ENCODE measurements around the gene RNF111.
"Not testable (repeated sequence)": the region's sequence is repeated elsewhere in the genome, so short reads cannot be mapped to it uniquely, and the experiment has no call there.

Gene RNF111

DNA sequence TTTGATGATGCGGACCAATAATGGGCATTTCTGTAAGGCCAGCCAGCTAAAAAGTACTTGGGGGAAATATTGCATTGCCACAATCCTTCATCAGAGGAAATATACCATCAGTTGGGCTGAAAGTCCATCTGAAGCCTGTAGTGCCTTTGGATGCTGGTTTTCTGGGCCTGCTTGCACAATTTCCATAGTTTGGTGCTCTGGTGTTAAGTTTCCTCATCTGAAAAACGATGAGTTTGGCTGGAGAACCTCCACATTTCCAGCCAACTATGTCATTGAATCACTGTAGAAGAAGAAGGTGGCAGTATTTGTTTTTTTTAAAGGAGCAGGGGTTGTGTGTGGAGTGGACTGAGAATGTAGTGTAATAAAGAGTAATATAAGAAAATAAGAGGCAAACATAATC lies 127.6 kb downstream of the RNF111 start:
- peaks cover 82% of the 10 kb centered on the region for H3K36me3 ChIP-seq
- no peak for DNase-seq
- no peak overlapping the region for H3K27ac ChIP-seq
- H3K9me3 ChIP-seq (ENCODE audit: severe bottlenecking): no peaks in the 10 kb centered on the region
- no peak overlapping the region for H3K4me3 ChIP-seq (ENCODE audit: low read depth, low read length)
- no peaks in the 10 kb centered on the region for H3K27me3 ChIP-seq (ENCODE audit: insufficient read depth, low read depth, severe bottlenecking)
- TF ChIP-seq, protein P1, sequence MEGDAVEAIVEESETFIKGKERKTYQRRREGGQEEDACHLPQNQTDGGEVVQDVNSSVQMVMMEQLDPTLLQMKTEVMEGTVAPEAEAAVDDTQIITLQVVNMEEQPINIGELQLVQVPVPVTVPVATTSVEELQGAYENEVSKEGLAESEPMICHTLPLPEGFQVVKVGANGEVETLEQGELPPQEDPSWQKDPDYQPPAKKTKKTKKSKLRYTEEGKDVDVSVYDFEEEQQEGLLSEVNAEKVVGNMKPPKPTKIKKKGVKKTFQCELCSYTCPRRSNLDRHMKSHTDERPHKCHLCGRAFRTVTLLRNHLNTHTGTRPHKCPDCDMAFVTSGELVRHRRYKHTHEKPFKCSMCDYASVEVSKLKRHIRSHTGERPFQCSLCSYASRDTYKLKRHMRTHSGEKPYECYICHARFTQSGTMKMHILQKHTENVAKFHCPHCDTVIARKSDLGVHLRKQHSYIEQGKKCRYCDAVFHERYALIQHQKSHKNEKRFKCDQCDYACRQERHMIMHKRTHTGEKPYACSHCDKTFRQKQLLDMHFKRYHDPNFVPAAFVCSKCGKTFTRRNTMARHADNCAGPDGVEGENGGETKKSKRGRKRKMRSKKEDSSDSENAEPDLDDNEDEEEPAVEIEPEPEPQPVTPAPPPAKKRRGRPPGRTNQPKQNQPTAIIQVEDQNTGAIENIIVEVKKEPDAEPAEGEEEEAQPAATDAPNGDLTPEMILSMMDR (IDR thresholded peaks at IDR 0.05; ENCODE audit: low read depth, low read length): no peak

DNA sequence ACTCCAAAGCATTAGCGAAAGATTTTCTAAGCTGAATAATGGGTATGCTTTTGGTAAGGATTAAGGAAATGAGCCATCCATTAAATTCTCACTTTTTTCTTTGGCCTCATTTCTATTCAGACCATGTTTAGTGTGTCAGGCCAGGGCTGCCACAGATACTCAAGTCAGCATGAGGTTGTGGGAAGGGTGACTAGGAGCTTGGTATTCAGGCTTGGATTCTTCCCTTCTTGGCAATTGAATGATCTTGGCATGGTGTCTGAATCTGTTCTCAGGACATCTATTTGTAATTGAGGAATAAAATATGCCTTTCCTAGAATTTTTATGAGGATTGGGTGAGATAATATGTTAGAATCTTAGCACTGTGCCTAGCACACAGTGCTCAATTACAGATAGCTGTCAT lies 128.7 kb downstream of the RNF111 start:
- Histone ChIP-seq H3K36me3 (peaks cover 81% of the 10 kb centered on the region), H3K9me3 (ENCODE audit: severe bottlenecking) (no peaks in the 10 kb centered on the region), H3K4me3 (ENCODE audit: low read depth, low read length) (no peak overlapping the region), H3K27me3 (ENCODE audit: insufficient read depth, low read depth, severe bottlenecking) (no peaks in the 10 kb centered on the region), H3K27ac (no peak overlapping the region)
- TF ChIP-seq, protein P1 (IDR thresholded peaks at IDR 0.05; ENCODE audit: low read depth, low read length): no peak
- no peak for DNase-seq

GRCh38 chr15:59116771-59117170 lies 129.3 kb downstream of the RNF111 start:
- H3K9me3 ChIP-seq (ENCODE audit: severe bottlenecking): no peaks in the 10 kb centered on the region
- no peak overlapping the region for H3K27ac ChIP-seq
- no peak overlapping the region for H3K4me3 ChIP-seq (ENCODE audit: low read depth, low read length)
- no peak for DNase-seq
- H3K36me3 ChIP-seq: peaks cover 82% of the 10 kb centered on the region
- TF ChIP-seq, protein P1 (IDR thresholded peaks at IDR 0.05; ENCODE audit: low read depth, low read length): no peak
- no peaks in the 10 kb centered on the region for H3K27me3 ChIP-seq (ENCODE audit: insufficient read depth, low read depth, severe bottlenecking)

- Histone ChIP-seq H3K4me3 (ENCODE audit: low read depth, low read length) (no peak overlapping the region), H3K36me3 (peaks cover 85% of the 10 kb centered on the region), H3K9me3 (ENCODE audit: severe bottlenecking) (no peaks in the 10 kb centered on the region), H3K27me3 (ENCODE audit: insufficient read depth, low read depth, severe bottlenecking) (no peaks in the 10 kb centered on the region), H3K27ac (no peak overlapping the region)
- TF ChIP-seq, protein P1 (IDR thresholded peaks at IDR 0.05; ENCODE audit: low read depth, low read length): no peak
- DNase-seq: no peak
Measured at GRCh38 chr15:59119625-59120024, 132.2 kb downstream of the RNF111 start.

DNA sequence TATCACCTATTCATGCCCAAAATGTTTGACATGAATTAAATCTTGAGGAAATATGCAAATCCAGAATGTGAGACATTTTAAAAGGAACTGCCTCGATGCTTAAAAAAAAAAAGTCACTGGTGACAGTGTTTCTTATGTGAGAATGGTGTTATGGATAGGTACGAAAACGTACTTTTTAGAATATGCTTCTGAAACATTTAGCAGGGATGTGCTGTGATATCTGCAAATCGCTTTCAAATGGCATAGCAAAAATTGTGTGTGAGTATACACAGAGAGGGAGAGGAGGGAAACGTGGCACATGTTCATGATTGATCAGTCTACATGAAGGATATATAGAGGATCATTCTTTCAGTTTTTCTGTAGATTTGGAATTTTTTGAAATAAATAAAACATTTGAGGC lies 133.5 kb downstream of the RNF111 start:
- H3K4me3 ChIP-seq (ENCODE audit: low read depth, low read length): no peak overlapping the region
- H3K27me3 ChIP-seq (ENCODE audit: insufficient read depth, low read depth, severe bottlenecking): no peaks in the 10 kb centered on the region
- TF ChIP-seq, protein P1 (IDR thresholded peaks at IDR 0.05; ENCODE audit: low read depth, low read length): no peak
- H3K27ac ChIP-seq: no peak overlapping the region
- peaks cover 85% of the 10 kb centered on the region for H3K36me3 ChIP-seq
- no peak for DNase-seq
- no peaks in the 10 kb centered on the region for H3K9me3 ChIP-seq (ENCODE audit: severe bottlenecking)

GRCh38 chr15:59124261-59124660 lies 136.8 kb downstream of the RNF111 start:
- Histone ChIP-seq H3K27ac (no peak overlapping the region), H3K9me3 (ENCODE audit: severe bottlenecking) (no peaks in the 10 kb centered on the region), H3K4me3 (ENCODE audit: low read depth, low read length) (no peak overlapping the region), H3K27me3 (ENCODE audit: insufficient read depth, low read depth, severe bottlenecking) (no peaks in the 10 kb centered on the region), H3K36me3 (peaks cover 65% of the 10 kb centered on the region)
- DNase-seq: no peak
- TF ChIP-seq, protein P1 (IDR thresholded peaks at IDR 0.05; ENCODE audit: low read depth, low read length): no peak

- H3K27me3 ChIP-seq (ENCODE audit: insufficient read depth, low read depth, severe bottlenecking); H3K27ac ChIP-seq; H3K9me3 ChIP-seq (ENCODE audit: severe bottlenecking); H3K4me3 ChIP-seq (ENCODE audit: low read depth, low read length); DNase-seq: not testable (repeated sequence)
- peaks cover 63% of the 10 kb centered on the region for H3K36me3 ChIP-seq
Measured at GRCh38 chr15:59125683-59126082, 138.2 kb downstream of the RNF111 start.

DNA sequence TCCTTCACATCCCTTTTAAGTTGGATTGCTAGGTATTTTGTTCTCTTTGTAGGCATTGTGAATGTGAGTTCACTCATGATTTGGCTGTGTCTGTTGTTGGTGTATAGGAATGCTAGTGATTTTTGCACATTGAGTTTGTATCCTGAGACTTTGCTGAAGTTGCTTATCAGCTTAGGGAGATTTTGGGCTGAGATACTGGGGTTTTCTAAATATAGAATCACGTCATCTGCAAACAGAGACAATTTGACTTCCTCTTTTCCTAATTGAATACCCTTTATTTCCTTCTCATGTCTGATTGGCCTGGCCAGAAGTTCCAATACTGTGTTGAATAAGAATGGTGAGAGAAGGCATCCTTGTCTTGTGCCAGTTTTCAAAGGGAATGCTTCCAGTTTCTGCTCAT lies 139.8 kb downstream of the RNF111 start:
- not testable (repeated sequence) for H3K27me3 ChIP-seq (ENCODE audit: insufficient read depth, low read depth, severe bottlenecking); H3K4me3 ChIP-seq (ENCODE audit: low read depth, low read length); H3K9me3 ChIP-seq (ENCODE audit: severe bottlenecking); H3K27ac ChIP-seq; DNase-seq
- H3K36me3 ChIP-seq: peaks cover 71% of the 10 kb centered on the region

Measured in WERI-Rb-1 (cell line).